SK-N-MC (cell line): ENCODE measurements around the gene KIFBP.
"Not testable (repeated sequence)": the region's sequence is repeated elsewhere in the genome, so short reads cannot be mapped to it uniquely, and the experiment has no call there.

Experiments used
- DNase-seq: peaks from one replicate; pipeline ENCODE4 v3.0.0-alpha.2; 2011; ENCODE audit warnings: low read depth, low spot score
- H3K27ac ChIP-seq: fragments of 200-600 bp; sonication (generic); 2 replicates; pipeline ENCODE4 v1.5.1; 2016; ENCODE audit warnings: mixed run types
- H3K36me3 ChIP-seq: fragments of 200-600 bp; sonication (generic); 2 replicates; pipeline ENCODE4 v1.6.1; 2017; ENCODE audit warnings: antibody characterized with exemption, low read length, mixed read lengths; ENCODE audit not compliant: insufficient read depth
- H3K4me3 ChIP-seq: fragments of 200-600 bp; sonication (generic); 2 replicates; pipeline ENCODE4 v1.5.1; 2016
- H3K9ac ChIP-seq: fragments of 200-600 bp; sonication (generic); 2 replicates; pipeline ENCODE4 v1.8.0; 2017; ENCODE audit warnings: mixed run types, mixed read lengths; ENCODE audit not compliant: insufficient read length
- H3K9me3 ChIP-seq: fragments of 200-600 bp; sonication (generic); 2 replicates; pipeline ENCODE4 v1.6.1; 2017; ENCODE audit warnings: low read depth, mild to moderate bottlenecking, antibody characterized with exemption, low read length, moderate library complexity, mixed read lengths
- EZH2 ChIP-seq: fragments of 200-600 bp; sonication (generic); IDR thresholded peaks from one replicate; pipeline ENCODE4 v1.6.1; 2017; ENCODE audit warnings: antibody characterized with exemption
- FOXP2 ChIP-seq: optimal IDR thresholded peaks from 2 replicates; pipeline ENCODE3; 2011; ENCODE audit warnings: mild to moderate bottlenecking, moderate library complexity; ENCODE audit not compliant: insufficient read depth; ENCODE audit errors: extremely low read length, control extremely low read depth
- POLR2AphosphoS5 ChIP-seq: IDR thresholded peaks from 2 replicates; pipeline ENCODE4 v1.6.1; 2012; ENCODE audit warnings: mild to moderate bottlenecking, low read depth, low read length, borderline replicate concordance

Gene KIFBP

GRCh38 chr10:69014171-69014570 lies 25.6 kb downstream of the KIFBP start:
- H3K9me3 ChIP-seq, result no peaks in the 10 kb centered on the region
- H3K9ac ChIP-seq, result no peak overlapping the region
- H3K27ac ChIP-seq, result no peak overlapping the region
- no peaks in the 10 kb centered on the region for H3K36me3 ChIP-seq
- H3K4me3 ChIP-seq, result no peak overlapping the region
- TF ChIP-seq EZH2, result no peak
- DNase-seq, result no peak

DNA sequence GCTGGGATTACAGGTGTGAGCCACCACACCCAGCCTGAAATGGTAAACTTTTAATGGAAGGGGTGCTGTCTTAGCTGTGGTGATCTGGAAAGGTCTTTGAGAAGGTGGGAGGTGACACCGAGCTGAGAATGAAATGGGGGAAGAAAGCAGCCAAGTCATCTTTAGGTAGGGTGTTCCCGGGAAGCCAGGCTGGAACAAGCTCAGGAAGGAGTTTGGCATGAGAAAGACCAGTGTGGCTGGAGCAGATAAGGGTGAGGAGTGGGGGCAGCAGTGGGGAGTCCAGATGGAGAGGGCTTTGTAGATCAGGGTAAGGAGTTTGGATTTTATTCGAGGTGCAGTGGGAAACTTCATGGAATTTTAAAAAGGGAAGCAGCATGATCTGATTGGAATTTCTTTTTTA lies 30.0 kb downstream of the KIFBP start:
- no peak overlapping the region for H3K27ac ChIP-seq
- no peak for DNase-seq
- TF ChIP-seq POLR2AphosphoS5 (no peak), FOXP2 (no peak), EZH2 (no peak)
- H3K4me3 ChIP-seq, result no peak overlapping the region
- H3K9ac ChIP-seq, result no peak overlapping the region
- H3K36me3 ChIP-seq, result no peaks in the 10 kb centered on the region
- no peaks in the 10 kb centered on the region for H3K9me3 ChIP-seq

- no peak for DNase-seq
- H3K9ac ChIP-seq, result no peak overlapping the region
- H3K27ac ChIP-seq, result no peak overlapping the region
- no peak overlapping the region for H3K4me3 ChIP-seq
- H3K9me3 ChIP-seq, result no peaks in the 10 kb centered on the region
- no peak for TF ChIP-seq FOXP2
- no peak for TF ChIP-seq EZH2
- no peak for TF ChIP-seq POLR2AphosphoS5
- H3K36me3 ChIP-seq, result no peaks in the 10 kb centered on the region
Measured at GRCh38 chr10:69022611-69023010, 34.0 kb downstream of the KIFBP start.

DNA sequence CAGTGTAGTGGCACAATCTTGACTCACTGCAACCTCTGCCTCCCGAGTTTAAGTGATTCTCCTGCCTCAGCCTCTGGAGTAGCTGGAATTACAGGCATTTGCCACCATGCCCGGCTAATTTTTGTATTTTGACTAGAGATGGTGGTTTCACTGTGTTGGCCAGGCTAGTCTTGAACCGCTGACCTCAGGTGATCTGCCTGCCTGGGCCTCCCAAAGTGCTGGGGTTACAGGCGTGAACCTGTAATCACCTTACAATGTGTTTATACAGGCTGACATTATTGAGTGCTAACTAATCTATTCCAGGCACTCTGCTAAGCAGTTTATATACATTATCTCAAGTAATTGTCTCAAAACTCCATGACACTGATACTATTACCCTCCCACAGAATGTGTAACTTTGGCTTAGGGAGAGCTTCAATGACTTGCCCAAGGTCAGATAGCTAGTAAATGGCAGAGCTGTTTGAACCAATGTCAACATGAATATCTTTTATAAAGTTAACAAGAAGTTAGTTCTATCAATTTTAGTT lies 36.8 kb downstream of the KIFBP start:
- Histone ChIP-seq H3K9me3 (no peaks in the 10 kb centered on the region), H3K27ac (no peak overlapping the region), H3K4me3 (no peak overlapping the region), H3K9ac (no peak overlapping the region), H3K36me3 (no peaks in the 10 kb centered on the region)
- no peak for DNase-seq
- TF ChIP-seq FOXP2 (no peak), POLR2AphosphoS5 (no peak), EZH2 (no peak)

GRCh38 chr10:69033256-69033655 lies 44.7 kb downstream of the KIFBP start:
- DNase-seq, result no peak
- no peak for TF ChIP-seq FOXP2
- TF ChIP-seq POLR2AphosphoS5, result no peak
- TF ChIP-seq EZH2, result no peak
- Histone ChIP-seq H3K4me3 (no peak overlapping the region), H3K9ac (no peak overlapping the region), H3K36me3 (no peaks in the 10 kb centered on the region), H3K27ac (no peak overlapping the region), H3K9me3 (no peaks in the 10 kb centered on the region)

DNA sequence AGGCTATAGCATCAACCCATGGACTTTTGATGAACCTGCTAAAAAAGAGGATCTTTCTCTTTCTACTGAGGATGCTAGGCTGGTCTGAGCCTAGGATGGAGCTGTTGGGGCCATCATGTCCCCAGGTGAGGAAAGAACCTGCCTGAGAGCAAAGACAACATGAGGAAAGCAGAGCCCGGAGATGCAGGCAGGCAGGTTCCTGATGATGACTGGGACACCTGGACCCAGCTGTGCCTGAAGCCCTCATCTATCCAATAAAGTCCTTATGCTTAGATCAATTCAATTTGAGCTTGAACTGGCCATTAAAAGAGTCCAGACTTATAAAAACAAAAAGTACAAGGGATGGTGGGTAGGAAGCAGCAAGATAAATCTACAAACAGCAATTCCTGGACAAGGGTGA lies 48.9 kb downstream of the KIFBP start:
- H3K9ac ChIP-seq, result no peak overlapping the region
- no peak for DNase-seq
- no peak for TF ChIP-seq EZH2
- no peak for TF ChIP-seq POLR2AphosphoS5

GRCh38 chr10:69040904-69041303 lies 52.3 kb downstream of the KIFBP start:
- H3K4me3 ChIP-seq, H3K27ac ChIP-seq, DNase-seq, H3K9me3 ChIP-seq, H3K9ac ChIP-seq, H3K36me3 ChIP-seq: not testable (repeated sequence)

More for the DNA sequence above, 48.9 kb downstream of the KIFBP start:
- Histone ChIP-seq H3K36me3 (no peaks in the 10 kb centered on the region), H3K27ac (no peak overlapping the region), H3K4me3 (no peak overlapping the region), H3K9me3 (no peaks in the 10 kb centered on the region)

DNA sequence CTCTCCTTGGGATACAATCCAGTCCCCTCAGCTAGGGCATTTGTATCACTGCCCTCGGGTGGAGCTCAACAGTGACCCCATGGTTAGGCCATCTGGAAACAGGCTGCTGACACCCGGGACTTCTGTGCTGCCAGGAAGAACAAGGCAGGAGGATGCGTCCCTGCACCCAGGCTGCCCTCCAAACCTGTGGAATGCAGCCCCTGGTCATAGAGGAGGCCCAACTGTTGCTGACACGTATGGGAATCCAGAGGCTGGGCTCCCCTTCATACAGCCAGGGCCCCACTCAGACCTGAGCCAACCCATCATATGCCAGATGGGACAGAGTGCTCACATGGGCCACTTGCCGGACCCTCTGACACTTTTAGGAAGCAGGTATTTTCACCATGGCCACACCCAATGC lies 53.8 kb downstream of the KIFBP start:
- TF ChIP-seq POLR2AphosphoS5 (no peak), FOXP2 (no peak), EZH2 (no peak)
- Histone ChIP-seq H3K9ac (no peak overlapping the region), H3K4me3 (no peak overlapping the region), H3K27ac (no peak overlapping the region), H3K9me3 (no peaks in the 10 kb centered on the region), H3K36me3 (no peaks in the 10 kb centered on the region)
- no peak for DNase-seq

- no peaks in the 10 kb centered on the region for H3K9me3 ChIP-seq
- H3K27ac ChIP-seq, result no peak overlapping the region
Measured at GRCh38 chr10:69042838-69043237, 54.2 kb downstream of the KIFBP start.

More at GRCh38 chr10:69042838-69043237, 54.2 kb downstream of the KIFBP start:
- DNase-seq, result no peak
- TF ChIP-seq FOXP2 (no peak), POLR2AphosphoS5 (no peak), EZH2 (no peak)
- H3K4me3 ChIP-seq, result no peak overlapping the region
- no peaks in the 10 kb centered on the region for H3K36me3 ChIP-seq
- no peak overlapping the region for H3K9ac ChIP-seq
